ENCODE measurements around the gene PKNOX2. TPM values are rescaled to one million over a fixed set of nuclear protein-coding genes. Genes with fewer than 3 reads are reported as not detected.
"Not testable (repeated sequence)": the region's sequence is repeated elsewhere in the genome, so short reads cannot be mapped to it uniquely, and the experiment has no call there.

Gene PKNOX2
- total RNA-seq, 2 experiments from 2014 or later: not detected

DNA sequence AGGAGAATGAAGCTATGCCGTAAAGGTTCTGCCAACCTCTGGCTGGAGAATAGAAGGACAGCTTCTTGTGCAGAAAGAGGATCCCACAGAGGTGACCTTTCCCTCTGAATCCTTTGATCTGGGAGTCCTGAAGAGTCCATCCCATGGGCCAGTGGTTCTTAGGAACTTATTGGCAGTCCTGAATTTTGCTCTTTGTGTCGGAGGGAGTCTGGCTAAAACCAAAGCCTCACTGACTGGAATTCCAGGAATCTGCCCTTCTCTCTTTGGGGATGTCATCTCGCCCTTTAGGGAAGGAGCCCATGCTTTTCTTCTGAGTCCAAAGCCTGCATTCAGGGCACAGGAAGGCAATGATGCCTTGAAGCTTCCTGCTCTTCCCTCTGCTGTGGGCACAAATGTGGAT, 45.5 kb downstream of the PKNOX2 start:
- Mint-ChIP-seq H3K4me1 (no peaks in the 10 kb centered on the region), H3K9me3 (no peaks in the 10 kb centered on the region), H3K27me3 (peaks cover 12% of the 10 kb centered on the region), H3K27ac (no peak overlapping the region), H3K36me3 (ENCODE audit: low read depth) (no peaks in the 10 kb centered on the region), H3K4me3 (no peak overlapping the region)
- ChIA-PET CTCF (no interaction called here), POLR2A (no interaction called here)
- DNase-seq: no peak

DNA sequence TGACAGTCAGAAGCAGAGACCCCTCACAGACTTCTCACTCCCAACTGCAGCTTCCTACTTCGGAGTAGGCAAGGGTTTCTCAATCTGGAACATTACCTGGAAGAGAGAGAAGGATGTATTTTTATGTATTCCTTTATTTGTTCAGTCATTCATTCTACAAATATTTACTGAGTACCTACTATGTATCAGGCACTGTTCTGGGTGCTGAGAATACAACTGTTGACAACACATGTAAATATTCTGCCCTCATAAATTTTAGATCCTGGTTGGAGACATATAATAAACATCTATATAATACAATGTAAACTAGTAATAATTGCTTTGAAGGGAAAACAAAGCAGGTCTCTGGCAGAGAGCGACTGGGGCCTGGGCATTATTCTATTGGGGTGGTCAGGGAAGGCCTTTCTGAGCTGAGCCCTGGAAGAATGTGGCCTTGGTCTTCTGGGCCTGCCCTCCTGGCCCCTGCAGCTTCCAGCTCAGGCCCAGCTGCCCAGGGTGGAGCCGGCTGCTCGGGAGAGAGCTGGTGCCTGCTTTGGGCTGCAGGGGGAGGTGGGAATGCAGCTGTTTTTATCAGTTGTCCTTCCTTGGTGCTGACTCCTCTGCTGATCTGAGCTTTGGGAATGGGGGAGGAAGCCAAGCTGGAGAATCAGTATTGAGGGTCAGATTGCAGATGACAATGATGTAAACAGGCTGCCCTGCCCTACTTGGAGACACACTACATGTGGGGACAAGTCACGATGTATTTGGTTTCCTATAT, 46.8 kb downstream of the PKNOX2 start:
- no peaks in the 10 kb centered on the region for H3K9me3 Mint-ChIP-seq
- no peak overlapping the region for H3K27ac Mint-ChIP-seq
- ChIA-PET CTCF (no interaction called here), POLR2A (no interaction called here)
- H3K36me3 Mint-ChIP-seq (ENCODE audit: low read depth): no peaks in the 10 kb centered on the region
- no peak overlapping the region for H3K4me3 Mint-ChIP-seq
- no peak for DNase-seq
- peaks cover 9% of the 10 kb centered on the region for H3K27me3 Mint-ChIP-seq
- no peaks in the 10 kb centered on the region for H3K4me1 Mint-ChIP-seq

DNA sequence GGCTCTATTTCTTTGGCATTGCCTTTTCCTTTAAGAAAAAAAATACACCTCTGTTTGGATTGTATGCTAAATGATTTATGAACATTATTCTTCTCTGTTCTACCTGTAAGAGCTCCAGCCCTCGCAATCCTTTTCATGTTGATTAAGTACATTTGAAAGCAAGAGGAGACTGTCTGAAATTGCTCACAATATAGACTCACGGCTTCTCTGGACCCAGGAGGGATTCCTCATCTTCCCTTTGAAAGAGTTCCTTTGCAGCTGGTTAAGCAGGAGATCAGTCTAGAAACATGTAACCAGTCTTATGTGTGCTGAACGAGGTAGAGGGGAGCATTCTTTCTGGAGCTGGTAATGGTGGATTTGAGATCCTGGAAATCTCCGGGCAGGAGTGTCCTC, 47.4 kb downstream of the PKNOX2 start:
- no peak overlapping the region for H3K27ac Mint-ChIP-seq
- ChIA-PET POLR2A (no interaction called here), CTCF (no interaction called here)
- no peak overlapping the region for H3K4me3 Mint-ChIP-seq
- no peaks in the 10 kb centered on the region for H3K4me1 Mint-ChIP-seq
- peaks cover 8% of the 10 kb centered on the region for H3K27me3 Mint-ChIP-seq
- DNase-seq: no peak
- H3K36me3 Mint-ChIP-seq (ENCODE audit: low read depth): no peaks in the 10 kb centered on the region
- no peaks in the 10 kb centered on the region for H3K9me3 Mint-ChIP-seq

- DNase-seq: no peak
- Mint-ChIP-seq H3K4me1 (no peaks in the 10 kb centered on the region), H3K36me3 (ENCODE audit: low read depth) (no peaks in the 10 kb centered on the region), H3K27ac (no peak overlapping the region), H3K4me3 (no peak overlapping the region), H3K27me3 (peaks cover 19% of the 10 kb centered on the region), H3K9me3 (no peaks in the 10 kb centered on the region)
- POLR2A ChIA-PET: no interaction called here
- CTCF ChIA-PET: no interaction called here
Measured at GRCh38 chr11:125214601-125215565, 50.3 kb downstream of the PKNOX2 start.

GRCh38 chr11:125215976-125216375, 51.4 kb downstream of the PKNOX2 start:
- peaks cover 22% of the 10 kb centered on the region for H3K27me3 Mint-ChIP-seq
- DNase-seq: no peak
- no peaks in the 10 kb centered on the region for H3K9me3 Mint-ChIP-seq
- POLR2A ChIA-PET: no interaction called here
- no peak overlapping the region for H3K4me3 Mint-ChIP-seq
- H3K36me3 Mint-ChIP-seq (ENCODE audit: low read depth): no peaks in the 10 kb centered on the region
- no peak overlapping the region for H3K27ac Mint-ChIP-seq
- CTCF ChIA-PET: no interaction called here
- H3K4me1 Mint-ChIP-seq: no peaks in the 10 kb centered on the region

GRCh38 chr11:125218336-125218735, 53.8 kb downstream of the PKNOX2 start:
- Mint-ChIP-seq H3K9me3 (no peaks in the 10 kb centered on the region), H3K4me1 (no peaks in the 10 kb centered on the region), H3K4me3 (no peak overlapping the region), H3K27me3 (peaks cover 20% of the 10 kb centered on the region), H3K36me3 (ENCODE audit: low read depth) (no peaks in the 10 kb centered on the region), H3K27ac (no peak overlapping the region)
- ChIA-PET CTCF (no interaction called here), POLR2A (no interaction called here)
- no peak for DNase-seq

DNA sequence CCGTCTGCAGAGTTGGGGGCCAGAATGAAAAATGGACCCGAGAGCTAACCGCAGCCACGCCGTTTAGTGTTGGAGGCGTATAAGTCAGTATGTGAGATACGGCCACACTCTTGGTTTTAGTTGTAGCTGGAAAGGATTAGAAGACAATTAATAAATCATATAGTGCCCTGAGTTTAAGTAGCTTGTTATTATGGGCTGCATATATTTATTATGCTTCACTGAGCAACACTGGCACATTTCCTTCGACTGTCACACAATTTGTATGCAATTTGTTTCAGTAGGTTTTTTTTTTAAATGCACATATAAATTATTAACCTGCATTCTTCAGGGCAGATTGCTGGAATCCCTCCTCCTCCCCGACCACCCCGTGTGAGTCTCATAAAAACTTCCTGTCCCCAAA, 56.9 kb downstream of the PKNOX2 start:
- H3K27me3 Mint-ChIP-seq: peaks cover 20% of the 10 kb centered on the region
- H3K9me3 Mint-ChIP-seq: no peaks in the 10 kb centered on the region
- ChIA-PET CTCF (no interaction called here), POLR2A (no interaction called here)
- H3K27ac Mint-ChIP-seq: no peak overlapping the region
- no peak overlapping the region for H3K4me3 Mint-ChIP-seq
- no peaks in the 10 kb centered on the region for H3K36me3 Mint-ChIP-seq (ENCODE audit: low read depth)
- no peaks in the 10 kb centered on the region for H3K4me1 Mint-ChIP-seq
- no peak for DNase-seq

GRCh38 chr11:125222494-125222893, 57.9 kb downstream of the PKNOX2 start:
- Mint-ChIP-seq H3K9me3 (no peaks in the 10 kb centered on the region), H3K4me1 (no peaks in the 10 kb centered on the region), H3K27me3 (peaks cover 16% of the 10 kb centered on the region), H3K4me3 (no peak overlapping the region), H3K36me3 (ENCODE audit: low read depth) (no peaks in the 10 kb centered on the region), H3K27ac (no peak overlapping the region)
- POLR2A ChIA-PET: no interaction called here
- no peak for DNase-seq
- CTCF ChIA-PET: no interaction called here

DNA sequence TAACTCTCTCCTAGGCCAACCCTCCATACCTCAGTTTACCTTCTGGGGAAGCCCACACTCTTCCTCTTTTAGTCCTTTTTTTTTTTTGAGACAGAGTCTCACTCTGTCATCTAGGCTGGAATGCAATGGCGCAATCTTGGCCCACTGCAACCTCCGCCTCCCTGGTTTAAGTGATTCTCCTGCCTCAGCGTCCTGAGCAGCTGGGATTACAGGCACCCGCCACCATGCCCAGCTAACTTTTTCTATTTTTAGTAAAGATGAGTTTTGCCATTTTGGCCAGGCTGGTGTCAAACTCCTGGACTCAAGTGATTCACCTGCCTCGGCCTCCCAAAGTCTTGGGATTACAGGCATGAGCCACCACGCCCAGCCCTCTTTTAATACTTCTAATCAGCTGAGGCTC, 58.6 kb downstream of the PKNOX2 start:
- H3K4me1 Mint-ChIP-seq; H3K9me3 Mint-ChIP-seq; DNase-seq; H3K4me3 Mint-ChIP-seq; H3K27ac Mint-ChIP-seq; H3K36me3 Mint-ChIP-seq (ENCODE audit: low read depth): not testable (repeated sequence)
- CTCF ChIA-PET: interaction anchor here (1.7 kb wide), 1 partner anchor 81 kb away, joined by 4 read pairs; no protein-coding TSS in a partner anchor
- peaks cover 16% of the 10 kb centered on the region for H3K27me3 Mint-ChIP-seq
- POLR2A ChIA-PET: interaction anchor here (0.9 kb wide), 1 partner anchor 10 kb away, joined by 3 read pairs; no protein-coding TSS in a partner anchor

DNA sequence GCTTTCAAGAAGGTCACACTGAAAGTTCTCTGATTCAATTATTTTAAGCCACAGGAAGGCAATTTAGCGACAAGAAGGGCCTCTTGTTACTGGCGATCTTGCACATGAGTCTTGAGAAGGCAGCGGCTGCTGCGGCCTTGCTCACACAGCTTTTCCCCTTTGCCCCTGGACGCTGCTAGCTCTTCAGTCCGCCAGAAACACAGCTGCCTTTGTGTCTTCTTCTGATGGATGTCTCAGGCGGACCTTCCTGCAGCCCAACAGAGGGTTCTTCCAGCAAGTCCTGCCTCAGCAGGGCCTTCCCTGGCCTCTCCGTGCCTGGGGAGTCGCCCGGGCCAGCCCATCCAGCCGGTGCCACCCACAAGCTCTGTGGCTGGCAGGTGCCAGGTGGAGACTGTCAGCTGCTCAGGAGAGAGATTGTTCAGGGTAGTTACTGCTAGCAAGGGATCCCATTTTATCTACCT, 59.4 kb downstream of the PKNOX2 start:
- no peak overlapping the region for H3K27ac Mint-ChIP-seq
- H3K27me3 Mint-ChIP-seq: peaks cover 8% of the 10 kb centered on the region
- no peaks in the 10 kb centered on the region for H3K9me3 Mint-ChIP-seq
- H3K4me1 Mint-ChIP-seq: no peaks in the 10 kb centered on the region
- no peak for DNase-seq
- H3K4me3 Mint-ChIP-seq: no peak overlapping the region
- ChIA-PET CTCF (interaction anchor here (1.7 kb wide), 1 partner anchor 82 kb away, joined by 4 read pairs; no protein-coding TSS in a partner anchor), POLR2A (interaction anchor here (0.9 kb wide), 1 partner anchor 11 kb away, joined by 3 read pairs; no protein-coding TSS in a partner anchor)
- no peaks in the 10 kb centered on the region for H3K36me3 Mint-ChIP-seq (ENCODE audit: low read depth)

- CTCF ChIA-PET: interaction anchor here (1.7 kb wide), 1 partner anchor 82 kb away, joined by 4 read pairs; no protein-coding TSS in a partner anchor
- H3K4me3 Mint-ChIP-seq: no peak overlapping the region
Measured at GRCh38 chr11:125224391-125225021, 60.0 kb downstream of the PKNOX2 start.

DNA sequence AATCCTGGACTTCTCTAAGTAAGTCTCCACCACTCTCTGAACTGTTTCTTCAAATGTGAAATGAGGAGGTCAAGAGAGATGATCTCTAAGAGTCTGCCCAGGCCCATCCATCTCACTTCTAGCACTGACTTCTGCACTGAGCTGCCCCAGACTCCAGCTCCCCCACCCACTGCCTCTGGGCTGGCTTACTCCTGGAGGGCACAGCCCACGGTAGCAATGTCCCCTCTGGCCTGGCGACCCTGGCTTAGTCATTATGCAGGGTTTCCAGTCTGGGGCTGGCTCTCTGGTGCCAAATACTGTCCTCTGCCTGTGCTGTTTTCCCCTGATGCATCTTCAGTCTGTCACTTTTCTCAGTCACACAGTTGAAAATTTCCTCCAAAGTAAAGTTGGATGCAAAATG, 60.9 kb downstream of the PKNOX2 start:
- H3K27ac Mint-ChIP-seq: no peak overlapping the region
- ChIA-PET CTCF (no interaction called here), POLR2A (no interaction called here)
- peaks cover 9% of the 10 kb centered on the region for H3K27me3 Mint-ChIP-seq
- no peaks in the 10 kb centered on the region for H3K36me3 Mint-ChIP-seq (ENCODE audit: low read depth)
- no peaks in the 10 kb centered on the region for H3K9me3 Mint-ChIP-seq
- no peak for DNase-seq
- no peak overlapping the region for H3K4me3 Mint-ChIP-seq
- H3K4me1 Mint-ChIP-seq: no peaks in the 10 kb centered on the region

More at GRCh38 chr11:125224391-125225021, 60.0 kb downstream of the PKNOX2 start:
- Mint-ChIP-seq H3K4me1 (no peaks in the 10 kb centered on the region), H3K27me3 (peaks cover 11% of the 10 kb centered on the region), H3K9me3 (no peaks in the 10 kb centered on the region), H3K36me3 (ENCODE audit: low read depth) (no peaks in the 10 kb centered on the region), H3K27ac (no peak overlapping the region)
- POLR2A ChIA-PET: no interaction called here
- DNase-seq: no peak

GRCh38 chr11:125226031-125226430, 61.5 kb downstream of the PKNOX2 start:
- Mint-ChIP-seq H3K9me3 (no peaks in the 10 kb centered on the region), H3K36me3 (ENCODE audit: low read depth) (no peaks in the 10 kb centered on the region), H3K4me1 (no peaks in the 10 kb centered on the region), H3K27ac (no peak overlapping the region), H3K4me3 (no peak overlapping the region), H3K27me3 (peaks cover 9% of the 10 kb centered on the region)
- ChIA-PET CTCF (no interaction called here), POLR2A (no interaction called here)
- DNase-seq: no peak
